ENCODE results near the gene MAPK8IP1. TPM values are rescaled to one million over a fixed set of nuclear protein-coding genes. Genes with fewer than 3 reads are reported as not detected.

Gene MAPK8IP1
- total RNA-seq, 2 donors from 2014 or later, result 1.7 to 4.0 TPM

DNA sequence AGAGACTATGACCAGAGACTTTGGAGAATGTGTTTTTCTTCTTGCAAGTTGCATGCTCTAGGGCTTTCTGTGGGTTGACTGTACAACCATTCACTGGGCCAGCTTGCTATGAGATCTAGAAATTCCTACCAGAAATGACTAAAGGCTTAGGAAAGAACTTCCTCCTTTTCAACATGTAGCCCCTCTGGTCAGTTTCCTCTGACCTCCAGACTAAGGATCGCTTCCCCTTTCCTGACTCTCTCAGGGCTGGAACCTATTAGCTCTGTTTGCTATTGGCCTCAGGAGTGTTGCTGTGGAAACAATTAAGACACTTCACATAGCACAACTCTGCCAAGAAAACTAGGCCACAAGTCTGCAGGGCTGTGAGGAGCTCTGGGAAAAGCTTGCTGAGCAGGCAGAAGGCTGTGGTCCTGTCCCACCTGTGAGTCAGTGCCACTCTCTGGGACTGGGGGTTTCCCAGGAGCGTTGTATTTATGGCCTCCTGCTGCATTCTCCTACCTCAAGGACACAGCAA, 27.4 kb upstream of the MAPK8IP1 start:
- intact Hi-C loops (cut with DNase I, micrococcal nuclease), result no loop called here
- ATAC-seq (peak; percentile 5), DNase-seq (peak in 1 of 2 donors; percentile 58)

- no peak for DNase-seq
- intact Hi-C loops (cut with DNase I, micrococcal nuclease), result no loop called here
- no peak for ATAC-seq
Observed at GRCh38 chr11:45858751-45859398, 26.6 kb upstream of the MAPK8IP1 start.

DNA sequence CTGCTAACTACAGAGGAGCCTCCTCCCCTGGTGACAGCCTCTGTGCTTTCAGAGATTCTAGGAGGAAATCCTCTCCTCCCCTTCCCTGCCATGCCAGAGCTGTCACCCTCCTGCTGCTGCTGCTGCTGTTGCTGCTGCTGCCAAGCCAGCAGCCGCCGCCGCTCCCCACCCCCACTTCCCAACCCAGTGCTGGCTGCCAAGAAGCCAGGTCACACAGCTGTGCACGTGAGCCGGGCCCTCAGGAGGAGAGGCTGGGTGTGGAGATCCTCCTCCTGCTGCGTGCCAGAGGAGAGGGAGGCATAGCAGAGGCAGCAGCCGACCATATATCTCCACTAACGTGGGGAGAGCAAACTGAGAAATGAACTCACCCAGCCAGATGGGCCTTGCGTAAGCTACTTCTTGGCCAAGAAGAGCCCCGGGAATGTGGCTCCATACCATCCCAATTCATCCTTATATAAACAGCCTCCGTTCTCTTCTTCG, 25.8 kb upstream of the MAPK8IP1 start:
- intact Hi-C loops (cut with DNase I, micrococcal nuclease), result no loop called here
- DNase-seq (peak; percentile 94 to 96), ATAC-seq (peak; percentile 98)

DNA sequence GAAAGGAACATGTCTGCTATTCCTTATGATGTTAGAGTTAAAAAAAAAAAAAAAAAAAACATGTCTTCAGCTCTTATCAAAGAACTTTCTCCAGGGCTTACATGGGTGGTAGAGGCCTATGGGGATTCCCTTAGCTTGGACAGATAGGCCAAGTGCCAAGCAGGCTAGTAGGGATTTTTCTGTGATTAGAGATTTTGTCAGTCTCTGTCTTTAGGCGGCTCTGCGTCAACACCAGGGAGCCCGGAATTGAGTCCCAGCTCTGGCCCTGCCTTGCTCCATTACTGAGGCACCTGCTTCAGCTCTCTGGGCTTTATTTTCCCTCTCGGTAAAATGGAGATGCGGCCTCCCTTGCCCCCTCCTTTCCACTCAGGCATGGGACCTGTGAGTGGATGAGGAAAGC, 25.1 kb upstream of the MAPK8IP1 start:
- no peak for ATAC-seq
- intact Hi-C loops (cut with DNase I, micrococcal nuclease), result no loop called here
- no peak for DNase-seq

- DNase-seq (no peak), ATAC-seq (no peak)
- intact Hi-C loops (cut with DNase I, micrococcal nuclease), result no loop called here
Observed at GRCh38 chr11:45860764-45861510, 24.5 kb upstream of the MAPK8IP1 start.

DNA sequence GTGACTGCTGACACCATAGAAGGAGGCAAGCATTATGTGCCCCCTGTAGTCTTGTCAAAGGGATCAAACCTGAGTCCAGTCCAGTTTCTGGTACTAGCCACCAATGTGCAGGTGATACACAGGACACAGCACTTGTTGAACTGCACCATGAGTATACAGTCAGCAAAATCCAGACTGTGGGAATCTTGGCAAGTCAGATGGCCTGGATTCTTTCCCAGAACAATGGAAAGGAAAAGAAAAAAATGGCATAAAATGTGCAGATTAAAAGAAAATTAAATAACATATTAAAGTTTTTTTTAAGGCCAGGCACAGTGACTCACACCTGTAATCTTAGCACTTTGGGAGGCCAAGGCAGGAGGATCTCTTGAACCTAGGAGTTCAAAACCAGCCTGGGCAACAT, 21.4 kb upstream of the MAPK8IP1 start:
- intact Hi-C loops (cut with DNase I, micrococcal nuclease), result no loop called here
- no peak for DNase-seq
- ATAC-seq, result no peak

DNA sequence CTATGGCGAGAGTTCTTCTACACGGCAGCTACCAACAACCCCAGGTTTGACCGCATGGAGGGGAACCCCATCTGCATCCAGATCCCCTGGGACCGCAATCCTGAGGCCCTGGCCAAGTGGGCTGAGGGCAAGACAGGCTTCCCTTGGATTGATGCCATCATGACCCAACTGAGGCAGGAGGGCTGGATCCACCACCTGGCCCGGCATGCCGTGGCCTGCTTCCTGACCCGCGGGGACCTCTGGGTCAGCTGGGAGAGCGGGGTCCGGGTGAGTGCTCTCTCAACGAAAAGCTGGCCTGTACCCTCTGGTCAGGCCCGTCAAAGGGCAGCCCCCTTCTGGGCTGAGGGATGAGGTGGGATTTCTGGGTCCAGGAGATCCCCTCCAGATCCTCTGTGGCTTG, 15.9 kb upstream of the MAPK8IP1 start:
- intact Hi-C loops (cut with DNase I, micrococcal nuclease), result no loop called here
- DNase-seq (no peak), ATAC-seq (no peak)

GRCh38 chr11:45870706-45871105, 14.7 kb upstream of the MAPK8IP1 start:
- intact Hi-C loops (cut with DNase I, micrococcal nuclease), result no loop called here
- ATAC-seq, result no peak
- DNase-seq, result no peak

DNA sequence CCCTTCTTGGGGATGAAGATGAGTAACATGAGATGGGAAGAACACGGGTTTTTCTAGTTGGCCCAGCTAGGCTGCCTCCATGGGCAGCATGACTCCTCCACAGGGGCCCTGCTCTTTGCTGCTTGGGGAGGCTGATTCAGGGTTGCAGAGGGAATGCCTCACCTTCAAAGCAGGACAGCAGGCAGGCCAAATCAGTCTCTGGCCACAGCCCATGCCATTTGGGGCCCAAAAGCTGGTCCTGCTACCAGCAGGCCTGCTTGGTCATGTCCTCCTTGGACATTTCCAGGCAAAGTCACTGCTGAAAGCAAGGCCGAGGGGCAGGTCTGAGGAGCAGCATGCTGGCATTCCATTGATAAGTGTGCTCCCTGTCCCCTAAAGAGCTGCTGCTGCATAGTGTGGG, 13.8 kb upstream of the MAPK8IP1 start:
- intact Hi-C loops (cut with DNase I, micrococcal nuclease), result no loop called here
- DNase-seq, result no peak
- ATAC-seq, result no peak

- DNase-seq, result peak in 1 of 2 donors; percentile 27
- ATAC-seq, result peak; percentile 81
- intact Hi-C loops (cut with DNase I, micrococcal nuclease), result no loop called here
Observed at GRCh38 chr11:45872651-45873356, 12.6 kb upstream of the MAPK8IP1 start.

DNA sequence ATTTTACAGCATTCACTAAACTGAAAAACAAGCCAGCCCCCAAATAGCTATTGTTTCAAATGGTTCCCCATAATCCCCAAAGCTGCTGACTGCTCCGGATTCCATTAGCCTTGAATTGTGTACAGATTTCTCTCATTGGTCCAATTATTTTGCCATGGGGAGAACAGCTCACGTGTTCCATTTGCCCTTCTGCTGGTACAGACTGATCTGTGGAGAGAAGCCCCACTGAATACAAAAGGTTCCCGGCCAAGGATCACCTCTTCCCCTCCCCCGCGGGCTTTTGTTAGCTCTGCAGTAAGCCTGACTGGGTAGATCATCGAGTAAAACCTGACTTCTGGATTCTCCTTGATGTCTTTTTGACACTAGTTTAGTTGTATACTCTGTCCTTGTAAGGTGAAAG, 9.1 kb upstream of the MAPK8IP1 start:
- intact Hi-C loops (cut with DNase I, micrococcal nuclease), result no loop called here
- DNase-seq (no peak), ATAC-seq (no peak)

DNA sequence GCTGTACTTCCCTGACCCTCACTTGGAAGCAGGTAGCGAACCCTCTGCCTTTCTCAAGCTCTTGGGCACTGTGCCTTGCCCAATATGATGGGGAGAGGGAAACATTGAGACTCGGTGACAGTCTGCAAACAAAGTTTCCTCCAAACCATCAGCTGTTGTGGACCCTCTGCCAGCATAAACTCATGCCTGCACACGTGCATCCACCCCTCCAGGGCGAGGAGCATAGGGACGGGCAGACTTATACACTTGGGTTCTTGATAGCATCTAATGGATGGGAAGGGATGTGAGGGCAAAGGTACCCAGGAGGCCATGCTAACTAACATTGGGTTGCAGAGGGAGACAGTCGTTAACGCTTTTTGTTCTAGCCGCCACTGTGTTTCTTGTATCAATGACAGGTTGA, 8.2 kb upstream of the MAPK8IP1 start:
- no peak for DNase-seq
- no peak for ATAC-seq
- intact Hi-C loops (cut with DNase I, micrococcal nuclease), result no loop called here

GRCh38 chr11:45877845-45878244, 7.6 kb upstream of the MAPK8IP1 start:
- DNase-seq (no peak), ATAC-seq (no peak)

GRCh38 chr11:45879803-45880686, 5.4 kb upstream of the MAPK8IP1 start:
- DNase-seq (no peak), ATAC-seq (no peak)
- intact Hi-C loops (cut with DNase I, micrococcal nuclease), result no loop called here

More at GRCh38 chr11:45877845-45878244, 7.6 kb upstream of the MAPK8IP1 start:
- intact Hi-C loops (cut with DNase I, micrococcal nuclease), result no loop called here

DNA sequence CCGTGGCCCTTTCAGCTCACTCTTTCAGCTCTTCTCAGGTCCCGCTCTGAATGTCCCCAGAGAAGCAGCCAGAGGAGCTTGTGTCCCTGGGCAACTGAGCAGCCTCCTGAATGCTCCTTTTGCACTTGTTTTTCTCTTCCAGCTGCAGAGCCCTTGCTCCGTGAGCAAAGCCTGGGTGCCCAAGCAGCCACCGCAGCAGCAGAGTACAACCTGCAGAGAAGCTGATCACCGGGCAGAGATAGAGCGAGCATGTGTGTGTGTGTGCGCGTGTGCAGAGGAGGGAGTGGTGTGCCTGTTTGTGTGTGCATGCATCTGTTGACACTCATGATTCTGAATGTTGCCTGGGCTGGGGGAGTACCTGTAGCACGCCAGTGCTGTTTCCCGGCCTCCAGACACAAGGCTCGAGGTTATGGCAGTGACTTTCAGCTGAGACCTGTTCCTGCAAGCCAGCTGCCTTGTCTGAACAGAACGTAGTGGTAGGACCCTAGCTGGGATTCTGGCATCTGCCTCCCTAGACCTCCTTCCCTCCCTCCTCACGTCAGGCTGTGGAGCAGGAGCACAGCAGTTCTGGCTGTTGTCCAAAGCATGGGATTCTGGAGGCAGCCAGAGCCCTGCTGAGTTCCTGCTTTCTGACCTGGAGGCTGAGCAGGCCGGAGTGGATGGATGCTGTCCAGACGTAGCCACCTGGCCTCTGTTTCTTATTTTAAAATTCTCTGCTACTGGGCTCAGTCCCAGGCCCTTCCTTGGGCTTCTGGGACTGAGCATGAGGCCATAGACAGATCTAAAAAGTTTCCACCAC, 4.5 kb upstream of the MAPK8IP1 start:
- intact Hi-C loops (cut with DNase I, micrococcal nuclease), result no loop called here
- DNase-seq, result no peak
- ATAC-seq, result no peak

DNA sequence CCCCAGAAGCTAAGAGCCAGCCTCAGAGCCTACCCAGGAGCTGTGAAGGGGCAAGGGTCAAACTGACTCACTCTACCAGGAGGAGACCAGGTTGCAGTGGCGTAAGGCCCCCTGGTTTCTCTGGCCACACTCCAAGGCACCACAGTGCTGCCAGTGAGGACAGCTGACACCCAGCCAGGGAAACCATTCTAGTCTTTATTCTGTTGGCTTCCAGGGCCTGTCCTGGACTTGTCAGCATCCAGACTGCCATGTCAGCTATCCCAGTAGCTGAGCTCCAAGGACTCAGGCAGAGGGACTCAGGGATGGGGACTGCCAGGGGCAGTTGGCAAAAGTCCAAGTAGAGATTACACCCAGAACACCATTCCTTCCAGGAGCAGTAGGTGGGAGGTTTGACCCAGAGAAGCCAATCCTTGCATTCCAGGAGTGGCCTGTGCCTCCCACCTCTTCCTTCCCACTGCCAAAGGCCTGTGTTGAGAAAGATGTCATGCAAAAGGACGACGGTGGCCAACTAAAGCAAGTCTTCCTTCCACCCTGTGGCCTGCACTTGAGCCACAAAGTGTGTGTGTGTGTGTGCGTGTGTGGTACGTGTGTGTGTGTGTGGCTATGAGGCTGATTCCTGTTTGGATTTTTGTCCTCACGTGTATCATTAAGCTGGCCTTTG, 3.6 kb upstream of the MAPK8IP1 start:
- ATAC-seq, result no peak
- intact Hi-C loops (cut with DNase I, micrococcal nuclease), result no loop called here
- DNase-seq, result no peak

DNA sequence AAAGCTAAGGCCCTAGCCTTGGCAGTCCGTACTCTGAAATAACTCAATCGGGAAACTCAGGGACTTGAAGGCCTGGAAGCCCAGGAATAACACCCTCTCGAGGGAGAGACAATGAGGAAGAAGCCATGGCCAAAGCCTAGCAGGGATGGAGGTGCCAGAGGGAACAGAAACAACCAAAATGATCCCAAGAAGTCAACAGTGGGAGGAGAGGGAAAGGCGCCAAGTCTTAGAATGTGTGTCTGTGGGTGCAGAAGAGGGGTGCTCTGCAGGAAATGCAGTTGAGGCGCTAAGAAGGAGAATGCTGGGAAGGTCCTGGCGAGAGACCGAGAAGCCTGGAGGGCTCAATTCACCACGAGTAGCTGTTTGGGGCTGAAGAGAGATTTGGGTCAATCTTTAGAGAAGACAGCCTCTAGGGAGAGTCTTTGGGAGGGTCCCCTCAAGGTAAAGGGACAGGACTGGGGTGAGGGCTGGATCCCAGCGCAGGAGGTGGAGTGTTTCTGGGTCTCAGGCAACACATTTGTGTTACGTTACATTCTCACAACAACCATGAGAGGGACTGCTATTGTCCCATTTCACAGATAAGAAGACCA, 760 bp upstream of the MAPK8IP1 start:
- intact Hi-C loops (cut with DNase I, micrococcal nuclease), result no loop called here
- DNase-seq, result no peak
- no peak for ATAC-seq
